Measurements from ENCODE around the gene LAS1L.
"Not testable (repeated sequence)": the region's sequence is repeated elsewhere in the genome, so short reads cannot be mapped to it uniquely, and the experiment has no call there.

DNA sequence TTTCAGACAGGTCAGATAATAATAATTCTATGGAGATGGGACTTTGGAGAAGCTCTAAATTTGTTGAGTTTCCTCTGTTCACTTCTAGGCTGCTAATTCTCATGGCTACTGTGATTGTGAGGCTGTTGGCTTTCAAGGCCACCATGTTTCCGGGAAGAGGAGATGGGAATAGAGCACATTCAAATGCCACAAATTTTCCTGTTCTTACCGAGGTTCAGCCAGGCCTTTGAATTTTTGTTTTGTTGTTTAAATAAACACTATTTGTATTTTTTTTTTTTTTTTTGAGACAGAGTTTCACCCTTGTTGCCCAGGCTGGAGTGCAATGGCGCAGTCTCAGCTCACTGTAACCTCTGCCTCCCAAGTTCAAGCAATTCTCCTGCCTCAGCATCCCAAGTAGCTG is 55.5 kb downstream of the LAS1L start:
- TF ChIP-seq, protein P1, sequence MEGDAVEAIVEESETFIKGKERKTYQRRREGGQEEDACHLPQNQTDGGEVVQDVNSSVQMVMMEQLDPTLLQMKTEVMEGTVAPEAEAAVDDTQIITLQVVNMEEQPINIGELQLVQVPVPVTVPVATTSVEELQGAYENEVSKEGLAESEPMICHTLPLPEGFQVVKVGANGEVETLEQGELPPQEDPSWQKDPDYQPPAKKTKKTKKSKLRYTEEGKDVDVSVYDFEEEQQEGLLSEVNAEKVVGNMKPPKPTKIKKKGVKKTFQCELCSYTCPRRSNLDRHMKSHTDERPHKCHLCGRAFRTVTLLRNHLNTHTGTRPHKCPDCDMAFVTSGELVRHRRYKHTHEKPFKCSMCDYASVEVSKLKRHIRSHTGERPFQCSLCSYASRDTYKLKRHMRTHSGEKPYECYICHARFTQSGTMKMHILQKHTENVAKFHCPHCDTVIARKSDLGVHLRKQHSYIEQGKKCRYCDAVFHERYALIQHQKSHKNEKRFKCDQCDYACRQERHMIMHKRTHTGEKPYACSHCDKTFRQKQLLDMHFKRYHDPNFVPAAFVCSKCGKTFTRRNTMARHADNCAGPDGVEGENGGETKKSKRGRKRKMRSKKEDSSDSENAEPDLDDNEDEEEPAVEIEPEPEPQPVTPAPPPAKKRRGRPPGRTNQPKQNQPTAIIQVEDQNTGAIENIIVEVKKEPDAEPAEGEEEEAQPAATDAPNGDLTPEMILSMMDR (conservative IDR thresholded peaks at IDR 0.05; ENCODE audit: low read length): not testable (repeated sequence)
- TF ChIP-seq EZH2phosphoT487 (IDR thresholded peaks at IDR 0.05; ENCODE audit: borderline replicate concordance): not testable (repeated sequence)

Measured in Loucy (cell line).